Memory B cell (primary cell): ENCODE measurements around the gene C16orf54.
A peak's percentile ranks its signal among the peaks of the same experiment; 100 is the strongest.
"Not testable (repeated sequence)": the region's sequence is repeated elsewhere in the genome, so short reads cannot be mapped to it uniquely, and the experiment has no call there.

Experiments
- ATAC-seq: fragments of 150-1000 bp; cut with Tn5 transposase; 2 replicates; pipeline ENCODE4 v1.10.0; 2021; ENCODE audit warnings: low read depth, mild to moderate bottlenecking, moderate library complexity
- DNase-seq, 2 donors: peaks; one replicate each; pipeline ENCODE4 v3.0.0; 2022; ENCODE audit warnings: low spot score in 2 of 2
- H3K27ac Mint-ChIP-seq: one replicate; pipeline ENCODE4 v1.8.0; 2022; ENCODE audit warnings: mild to moderate bottlenecking, moderate library complexity, mixed read lengths
- H3K27me3 Mint-ChIP-seq: one replicate; pipeline ENCODE4 v1.8.0; 2022; ENCODE audit warnings: mixed read lengths
- H3K36me3 Mint-ChIP-seq: one replicate; pipeline ENCODE4 v1.8.0; 2022; ENCODE audit warnings: mild to moderate bottlenecking, mixed read lengths
- H3K4me1 Mint-ChIP-seq: one replicate; pipeline ENCODE4 v1.8.0; 2022; ENCODE audit warnings: mixed read lengths
- H3K4me3 Mint-ChIP-seq: one replicate; pipeline ENCODE4 v1.8.0; 2022; ENCODE audit warnings: mild to moderate bottlenecking, moderate library complexity, mixed read lengths
- H3K9me3 Mint-ChIP-seq: one replicate; pipeline ENCODE4 v1.8.0; 2022; ENCODE audit warnings: mixed read lengths

The C16orf54 gene, protein sequence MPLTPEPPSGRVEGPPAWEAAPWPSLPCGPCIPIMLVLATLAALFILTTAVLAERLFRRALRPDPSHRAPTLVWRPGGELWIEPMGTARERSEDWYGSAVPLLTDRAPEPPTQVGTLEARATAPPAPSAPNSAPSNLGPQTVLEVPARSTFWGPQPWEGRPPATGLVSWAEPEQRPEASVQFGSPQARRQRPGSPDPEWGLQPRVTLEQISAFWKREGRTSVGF

DNA sequence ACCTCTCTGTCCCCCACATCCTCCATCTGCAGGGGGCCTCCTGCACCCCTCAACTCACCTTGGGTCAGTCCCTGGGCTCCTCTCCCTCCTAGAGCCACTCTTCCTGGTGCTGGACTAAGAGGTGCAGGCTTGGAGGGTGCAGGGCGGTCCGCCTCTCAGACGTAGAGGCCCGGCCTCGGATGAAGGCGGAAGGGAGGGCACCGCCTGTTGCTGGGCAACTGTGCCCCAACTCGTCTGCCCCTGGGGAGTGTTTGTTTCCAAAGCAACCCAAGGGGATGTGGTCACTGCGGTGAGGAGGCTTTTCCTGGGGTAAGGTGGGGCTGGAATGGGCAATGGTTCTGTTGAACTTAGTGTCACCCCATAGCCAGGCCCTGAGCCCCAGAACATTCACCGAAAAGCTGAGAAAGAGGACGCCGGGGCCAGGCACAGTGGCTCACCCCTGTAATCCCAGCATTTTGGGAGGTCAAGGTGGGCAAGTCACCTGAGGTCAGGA lies at the start of gene C16orf54:
Gene C16orf54, minus strand, starts transcription at position 138 of the 493 bp plus-strand sequence. CDS start 1,039 bp downstream, outside the sequence.
- H3K36me3 Mint-ChIP-seq: peaks cover 23% of the 10 kb centered on the region
- H3K27me3 Mint-ChIP-seq: no peaks in the 10 kb centered on the region
- H3K4me1 Mint-ChIP-seq: peaks cover 33% of the 10 kb centered on the region
- H3K4me3 Mint-ChIP-seq: peak within 1 kb of the TSS; percentile 98
- DNase-seq (peak; percentile 77 to 89), ATAC-seq (peak; percentile 90)
- H3K27ac Mint-ChIP-seq: peak within 1 kb of the TSS; percentile 98
- H3K9me3 Mint-ChIP-seq: no peaks in the 10 kb centered on the region

DNA sequence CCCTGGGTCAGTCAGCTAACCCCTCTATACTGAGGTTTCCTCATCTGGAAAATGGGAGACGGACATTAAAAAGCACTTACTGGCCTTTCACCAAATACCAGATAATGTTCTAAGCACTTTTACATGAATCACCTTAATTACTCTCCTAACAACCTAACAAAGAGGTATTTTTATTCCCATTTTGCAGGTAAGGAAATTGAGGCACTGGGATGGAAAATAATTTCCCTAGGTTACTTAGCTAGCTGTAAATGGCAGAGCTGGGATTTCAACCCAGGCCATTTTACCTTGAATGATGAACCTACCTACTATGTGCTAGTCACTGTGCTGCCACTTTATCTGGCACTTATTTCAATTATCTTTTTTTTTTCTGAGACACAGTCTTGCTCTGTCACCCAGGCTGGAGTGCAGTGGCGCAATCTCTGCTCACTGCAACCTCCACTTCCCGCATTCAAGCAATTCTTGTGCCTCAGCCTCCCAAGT lies 48.5 kb upstream of the C16orf54 start:
- no peak for DNase-seq
- Mint-ChIP-seq H3K4me1 (peaks cover 30% of the 10 kb centered on the region), H3K27me3 (no peaks in the 10 kb centered on the region), H3K9me3 (no peaks in the 10 kb centered on the region), H3K27ac (no peak overlapping the region), H3K36me3 (peaks cover 18% of the 10 kb centered on the region), H3K4me3 (no peak overlapping the region)
- no peak for ATAC-seq

DNA sequence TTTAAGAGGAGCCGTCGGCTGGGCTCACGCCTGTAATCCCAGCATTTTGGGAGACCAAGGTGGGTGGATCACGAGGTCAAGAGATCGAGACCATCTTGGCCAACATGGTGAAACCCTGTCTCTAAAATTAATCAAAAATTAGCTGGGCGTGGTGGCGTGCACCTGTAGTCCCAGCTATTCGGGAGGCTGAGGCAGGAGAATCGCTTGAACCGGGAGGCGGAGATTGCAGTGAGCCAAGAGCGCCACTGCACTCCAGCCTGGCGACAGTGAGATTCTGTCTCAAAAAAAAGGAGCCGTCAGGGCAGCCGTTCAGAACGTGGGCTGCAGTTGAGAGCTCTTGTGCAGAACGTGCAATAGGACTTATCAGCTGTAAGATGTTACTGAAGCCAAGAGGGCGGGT lies 47.4 kb upstream of the C16orf54 start:
- Mint-ChIP-seq H3K36me3 (peaks cover 11% of the 10 kb centered on the region), H3K4me1 (peaks cover 30% of the 10 kb centered on the region)
- DNase-seq, H3K27me3 Mint-ChIP-seq, H3K9me3 Mint-ChIP-seq, H3K4me3 Mint-ChIP-seq, ATAC-seq, H3K27ac Mint-ChIP-seq: not testable (repeated sequence)

DNA sequence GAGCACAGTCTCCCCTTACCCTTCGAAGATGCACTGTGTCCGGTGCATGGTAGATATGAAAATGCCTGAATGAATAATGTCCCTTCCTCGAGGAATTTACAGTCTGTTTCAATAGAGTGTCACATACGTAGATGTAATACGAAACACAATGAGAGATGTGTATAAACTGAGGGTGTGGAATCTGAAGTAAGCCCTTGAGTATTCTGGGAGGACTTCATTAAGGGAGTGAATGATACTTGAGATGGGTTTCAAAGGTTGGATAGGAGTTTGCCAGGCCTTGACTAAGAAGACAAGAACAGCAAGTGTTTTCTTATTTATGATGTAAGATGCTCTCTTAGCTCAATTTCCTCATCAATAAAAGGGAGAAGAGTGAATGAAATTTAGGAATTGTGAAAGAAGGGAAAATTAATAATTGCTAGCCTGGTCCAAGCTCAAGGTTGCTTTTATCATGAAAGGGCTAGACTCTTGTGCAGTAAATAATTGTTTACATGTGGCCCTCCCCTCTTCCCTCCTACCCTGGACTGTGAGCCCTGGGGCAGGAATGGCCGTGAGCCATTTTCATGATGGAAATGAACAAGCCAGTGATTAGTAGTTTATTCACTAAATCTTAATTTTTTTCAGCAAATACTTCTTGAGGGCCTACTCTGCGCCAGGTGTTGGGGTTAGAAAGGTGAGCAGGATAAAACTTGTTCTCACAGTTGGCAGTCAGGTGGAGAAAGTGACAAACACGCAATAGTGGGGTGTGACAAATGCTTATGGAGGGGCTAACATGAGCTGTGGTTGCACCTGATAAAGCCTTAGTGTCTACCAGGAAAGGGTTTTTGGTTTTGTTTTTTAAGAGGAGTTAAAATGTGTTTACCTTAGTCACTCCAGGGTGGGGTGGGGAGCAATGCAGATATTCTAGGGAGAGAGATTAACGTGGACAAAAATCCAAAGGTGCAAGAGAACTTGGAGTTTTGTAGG lies 46.3 kb upstream of the C16orf54 start:
- H3K4me1 Mint-ChIP-seq: peaks cover 30% of the 10 kb centered on the region
- H3K9me3 Mint-ChIP-seq: no peaks in the 10 kb centered on the region
- DNase-seq (no peak), ATAC-seq (no peak)
- peak overlapping the region; percentile 90 for H3K4me3 Mint-ChIP-seq
- H3K27ac Mint-ChIP-seq: peak overlapping the region; percentile 91
- no peaks in the 10 kb centered on the region for H3K27me3 Mint-ChIP-seq
- peaks cover 8% of the 10 kb centered on the region for H3K36me3 Mint-ChIP-seq

DNA sequence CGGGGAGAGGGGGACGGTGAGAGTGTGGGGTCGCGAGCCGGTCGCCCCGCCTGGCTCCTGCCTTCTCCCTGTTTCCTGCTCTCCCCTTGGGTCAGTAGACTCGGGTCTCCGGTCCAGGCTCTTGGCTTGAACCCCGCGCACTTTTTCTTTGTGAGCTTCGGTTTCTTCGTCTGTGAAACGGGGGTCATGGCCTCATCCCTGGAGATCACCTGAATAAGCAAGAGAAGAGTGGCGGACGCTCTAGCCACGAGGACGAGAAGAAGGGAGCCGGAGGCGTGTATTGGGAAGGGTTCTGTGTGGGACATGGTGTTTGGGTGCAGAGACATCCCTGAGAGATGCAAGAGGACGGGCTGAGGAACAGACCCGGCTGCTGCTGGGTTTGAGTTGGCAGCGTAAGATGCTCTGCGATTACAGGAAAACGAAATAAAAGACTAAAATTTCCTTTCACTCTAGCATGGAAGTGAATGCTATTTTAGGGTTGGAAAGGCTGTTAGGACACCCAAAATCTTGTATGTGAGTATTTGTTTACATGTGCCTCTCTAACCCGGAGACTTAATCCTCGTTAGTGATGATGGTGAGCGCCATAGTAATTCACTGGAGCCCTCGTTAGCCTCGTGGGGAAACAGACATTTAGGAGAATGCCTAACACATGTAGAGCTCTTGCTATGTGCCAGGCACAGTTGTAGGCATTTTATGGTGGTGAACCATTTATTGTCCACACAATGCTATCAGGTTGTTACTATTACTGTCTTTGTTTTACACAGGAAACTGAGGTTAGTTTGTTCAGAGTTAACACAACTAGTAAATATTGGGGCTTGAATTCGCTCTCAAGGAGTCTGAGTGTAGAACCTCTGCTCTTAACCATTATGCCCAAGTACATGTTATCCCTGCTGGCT lies 45.4 kb upstream of the C16orf54 start:
- Mint-ChIP-seq H3K36me3 (peaks cover 6% of the 10 kb centered on the region), H3K9me3 (no peaks in the 10 kb centered on the region), H3K4me1 (peaks cover 28% of the 10 kb centered on the region), H3K4me3 (peak overlapping the region; percentile 90), H3K27ac (peak overlapping the region; percentile 91), H3K27me3 (no peaks in the 10 kb centered on the region)
- ATAC-seq (no peak), DNase-seq (no peak)

DNA sequence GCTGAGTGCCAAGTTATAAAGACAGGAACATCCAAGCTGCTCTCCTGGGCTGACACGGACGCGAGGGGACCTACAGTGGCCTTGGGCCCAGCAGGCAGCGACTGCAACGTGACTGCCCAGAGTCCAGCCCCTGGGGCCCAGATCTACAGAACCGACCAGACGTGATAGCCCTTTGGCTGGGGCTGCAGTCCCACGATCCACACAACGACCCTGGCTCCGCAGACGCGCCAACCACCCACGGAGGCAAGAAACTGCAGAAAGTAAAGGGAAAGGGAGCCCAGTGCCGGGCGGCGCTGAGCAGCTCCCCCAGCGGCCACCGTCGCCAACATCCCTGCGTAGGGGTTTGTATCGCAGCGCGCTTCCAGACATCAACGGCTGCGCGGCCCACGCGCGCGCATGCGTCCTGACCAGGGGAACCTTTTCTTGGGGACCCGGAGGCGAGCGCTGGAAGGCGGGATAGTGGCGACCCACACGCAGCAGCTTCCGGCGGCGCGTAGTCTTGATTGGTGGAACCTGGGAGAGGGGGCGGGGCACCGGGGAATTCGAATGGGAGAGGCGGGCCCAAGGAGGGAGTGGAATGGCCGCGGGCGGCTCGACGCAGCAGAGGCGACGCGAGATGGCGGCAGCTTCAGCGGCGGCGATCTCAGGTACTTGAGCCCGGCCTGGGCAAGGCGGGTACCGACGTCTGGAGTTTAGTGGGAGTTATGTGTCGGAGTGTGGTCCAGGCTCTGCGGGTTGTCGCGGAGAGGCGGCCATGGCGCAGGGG lies 44.6 kb upstream of the C16orf54 start, which contains the start of gene KIF22:
Gene KIF22, plus strand, starts transcription at position 569 of the 766 bp plus-strand sequence. Its CDS starts 9 bp downstream, at position 578.
- peak; percentile 91 for ATAC-seq
- H3K36me3 Mint-ChIP-seq: peaks cover 6% of the 10 kb centered on the region
- peaks cover 33% of the 10 kb centered on the region for H3K4me1 Mint-ChIP-seq
- DNase-seq: peak; percentile 97 to 100
- no peaks in the 10 kb centered on the region for H3K27me3 Mint-ChIP-seq
- peak within 1 kb of the TSS; percentile 91 for H3K27ac Mint-ChIP-seq
- H3K4me3 Mint-ChIP-seq: peak within 1 kb of the TSS; percentile 90
- H3K9me3 Mint-ChIP-seq: no peaks in the 10 kb centered on the region

DNA sequence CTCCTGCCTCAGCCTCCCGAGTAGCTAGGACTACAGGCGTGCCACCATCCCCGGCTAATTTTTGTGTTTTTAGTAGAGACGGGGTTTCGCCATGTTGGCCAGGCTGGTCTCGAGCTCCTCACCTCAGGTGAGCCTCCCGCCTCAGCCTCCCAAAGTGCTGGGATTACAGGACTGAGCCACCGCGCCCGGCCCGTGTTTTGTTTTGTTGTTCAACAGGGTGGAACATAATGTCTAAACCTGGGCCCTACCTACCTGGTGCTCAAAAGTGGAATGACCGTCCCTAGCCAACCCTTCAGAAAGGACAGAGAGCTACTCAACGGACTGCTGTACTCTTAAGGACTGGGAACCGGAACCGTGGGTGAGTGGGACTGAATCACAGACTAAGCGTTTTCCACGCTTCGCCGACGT lies 44.0 kb upstream of the C16orf54 start:
- H3K27ac Mint-ChIP-seq: peak overlapping the region; percentile 91

DNA sequence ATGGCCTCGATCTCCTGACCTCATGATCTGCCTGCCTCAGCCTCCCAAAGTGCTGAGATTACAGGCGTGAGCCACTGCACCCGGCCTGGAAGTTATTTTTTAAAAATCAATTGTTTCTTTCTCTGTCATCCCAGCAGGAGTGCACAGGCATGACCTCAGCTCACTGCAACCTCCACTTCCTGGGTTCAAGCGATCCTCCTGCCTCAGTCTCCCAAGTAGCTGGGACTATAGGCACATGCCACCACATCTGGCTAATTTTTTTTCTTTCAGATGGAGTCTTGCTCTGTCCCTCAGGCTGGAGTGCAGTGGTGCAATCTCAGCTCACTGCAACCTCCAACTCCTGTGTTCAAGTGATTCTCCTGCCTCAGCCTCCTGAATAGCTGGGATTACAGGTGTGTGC lies 41.4 kb upstream of the C16orf54 start:
- H3K9me3 Mint-ChIP-seq, H3K4me3 Mint-ChIP-seq, H3K27ac Mint-ChIP-seq, H3K36me3 Mint-ChIP-seq, ATAC-seq, DNase-seq, H3K27me3 Mint-ChIP-seq: not testable (repeated sequence)
- H3K4me1 Mint-ChIP-seq: peaks cover 25% of the 10 kb centered on the region

More for the DNA sequence above, 44.0 kb upstream of the C16orf54 start:
- DNase-seq (no peak), ATAC-seq (no peak)
- H3K4me3 Mint-ChIP-seq: peak overlapping the region; percentile 90
- peaks cover 6% of the 10 kb centered on the region for H3K36me3 Mint-ChIP-seq
- H3K9me3 Mint-ChIP-seq: no peaks in the 10 kb centered on the region
- H3K27me3 Mint-ChIP-seq: no peaks in the 10 kb centered on the region
- H3K4me1 Mint-ChIP-seq: peaks cover 37% of the 10 kb centered on the region

DNA sequence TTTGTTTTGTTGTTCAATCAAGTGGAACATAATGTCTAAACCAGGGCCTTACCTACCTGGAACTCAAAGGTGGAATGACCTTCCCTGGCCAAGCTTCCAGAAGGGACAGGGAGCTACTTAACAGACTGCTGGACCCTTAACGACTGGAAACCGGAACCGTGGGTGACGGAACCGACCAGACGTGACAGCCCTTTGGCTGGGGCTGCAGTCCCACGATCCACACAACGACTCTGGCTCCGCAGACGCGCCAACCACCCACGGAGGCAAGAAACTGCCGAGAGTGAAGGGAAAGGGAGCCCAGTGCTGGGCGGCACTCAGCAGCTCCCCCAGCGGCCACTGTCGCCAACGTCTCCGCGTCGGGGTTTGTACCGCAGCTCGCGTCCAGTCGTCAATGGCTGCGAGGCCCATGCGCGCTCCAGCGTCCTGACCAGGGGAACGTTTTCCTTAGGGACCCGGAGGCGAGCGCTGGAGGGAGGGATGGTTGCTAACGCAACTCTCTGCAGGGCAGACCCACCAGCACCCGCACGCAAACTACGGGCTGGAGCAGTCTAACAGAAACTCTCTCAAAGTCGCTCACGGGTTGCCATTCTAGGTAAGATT lies 39.2 kb upstream of the C16orf54 start:
- peaks cover 9% of the 10 kb centered on the region for H3K4me1 Mint-ChIP-seq
- ATAC-seq: peak; percentile 97
- H3K27ac Mint-ChIP-seq: no peak overlapping the region
- DNase-seq: peak; percentile 63 to 71
- no peaks in the 10 kb centered on the region for H3K36me3 Mint-ChIP-seq
- H3K27me3 Mint-ChIP-seq: no peaks in the 10 kb centered on the region
- no peaks in the 10 kb centered on the region for H3K9me3 Mint-ChIP-seq
- peak overlapping the region; percentile 80 for H3K4me3 Mint-ChIP-seq

DNA sequence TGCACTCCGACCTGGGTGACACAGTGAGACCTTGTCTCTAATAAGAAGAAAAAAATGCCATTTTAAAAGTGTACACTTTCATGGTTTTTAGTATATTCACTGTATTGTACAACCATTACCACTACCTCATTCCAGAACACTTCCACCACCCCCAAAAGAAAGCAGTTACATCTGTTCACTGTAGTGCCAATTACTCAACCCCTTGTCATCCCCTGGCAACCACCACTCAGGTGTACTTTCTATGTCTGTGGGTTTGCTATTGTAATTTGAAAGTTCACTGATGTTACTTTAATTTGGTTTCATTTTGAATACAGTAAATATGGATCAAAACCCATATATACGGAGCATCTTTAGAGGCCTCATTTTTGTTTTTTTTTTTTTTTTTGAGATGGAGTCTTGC lies 38.4 kb upstream of the C16orf54 start:
- no peak for DNase-seq
- Mint-ChIP-seq H3K9me3 (no peaks in the 10 kb centered on the region), H3K27me3 (no peaks in the 10 kb centered on the region), H3K4me3 (no peak overlapping the region), H3K27ac (no peak overlapping the region), H3K4me1 (peaks cover 9% of the 10 kb centered on the region), H3K36me3 (no peaks in the 10 kb centered on the region)
- ATAC-seq: no peak

DNA sequence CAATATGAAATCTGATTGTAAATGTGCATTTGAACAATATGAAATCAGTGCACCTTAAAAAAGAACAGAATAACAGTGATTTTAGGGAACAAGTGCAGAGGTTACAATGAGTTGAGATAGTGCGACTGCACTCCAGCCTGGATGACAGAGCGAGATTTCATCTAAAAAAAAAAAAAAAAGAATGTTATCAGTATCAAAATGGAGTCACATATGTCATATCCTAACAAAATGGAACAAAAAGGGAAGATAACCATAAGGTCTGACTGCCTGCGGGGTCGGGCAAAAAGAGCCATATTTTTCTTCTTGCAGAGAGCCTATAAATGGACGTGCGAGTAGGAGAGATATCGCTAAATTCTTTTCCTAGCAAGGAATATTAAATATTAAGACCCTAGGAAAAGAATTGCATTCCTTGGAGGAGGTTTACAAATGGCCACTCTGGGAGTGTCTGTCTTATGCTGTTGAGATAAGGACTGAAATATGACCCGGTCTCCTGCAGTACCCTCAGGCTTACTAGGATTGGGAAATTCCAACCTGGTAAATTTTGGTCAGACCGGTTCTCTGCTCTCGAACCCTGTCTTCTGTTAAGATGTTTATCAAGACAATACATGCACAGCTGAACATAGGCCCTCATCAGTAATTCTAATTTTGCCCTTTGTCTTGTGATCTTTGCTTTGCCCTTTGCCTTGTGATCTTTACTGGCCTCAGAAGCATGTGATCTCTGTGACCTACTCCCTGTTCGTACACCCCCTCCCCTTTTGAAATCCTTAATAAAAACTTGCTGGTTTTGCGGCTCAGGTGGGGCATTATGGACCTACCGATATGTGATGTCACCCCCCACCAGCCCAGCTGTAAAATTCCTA lies 37.5 kb upstream of the C16orf54 start:
- not testable (repeated sequence) for ATAC-seq, H3K27ac Mint-ChIP-seq

DNA sequence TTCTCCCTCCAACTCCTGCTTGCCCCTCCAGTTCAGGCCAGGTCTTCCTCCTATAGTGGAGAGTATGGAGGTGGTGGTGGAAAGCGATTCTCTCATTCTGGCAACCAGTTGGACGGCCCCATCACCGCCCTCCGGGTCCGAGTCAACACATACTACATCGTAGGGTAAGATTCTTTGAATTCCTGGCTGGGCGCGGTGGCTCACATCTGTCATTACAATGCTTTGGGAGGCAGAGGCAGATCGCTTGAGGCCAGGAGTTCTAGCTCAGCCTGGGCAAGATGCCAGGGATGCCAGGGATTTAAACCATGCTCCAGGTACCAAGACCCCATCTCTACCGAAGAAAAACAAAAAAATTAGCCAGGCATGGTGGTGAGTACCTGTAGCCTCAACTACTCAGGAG lies 33.7 kb upstream of the C16orf54 start:
- ATAC-seq (no peak), DNase-seq (no peak)
- Mint-ChIP-seq H3K27ac (no peak overlapping the region), H3K36me3 (no peaks in the 10 kb centered on the region), H3K4me3 (no peak overlapping the region), H3K27me3 (no peaks in the 10 kb centered on the region), H3K9me3 (no peaks in the 10 kb centered on the region), H3K4me1 (no peaks in the 10 kb centered on the region)

More for the DNA sequence above, 37.5 kb upstream of the C16orf54 start:
- H3K9me3 Mint-ChIP-seq, H3K36me3 Mint-ChIP-seq, H3K4me3 Mint-ChIP-seq, DNase-seq, H3K27me3 Mint-ChIP-seq, H3K4me1 Mint-ChIP-seq: not testable (repeated sequence)
